CD8-positive, alpha-beta memory T cell (primary cell): ENCODE data around the gene ST6GAL1. TPM values are rescaled to one million over a fixed set of nuclear protein-coding genes. Genes with fewer than 3 reads are reported as not detected.
A peak's percentile ranks its signal among the peaks of the same experiment; 100 is the strongest.

Experiments
- CTCF ChIA-PET: fragments of 350-600 bp; sonication (Branson Sonifier 250); formaldehyde crosslinking; loops from one replicate; lab custom pipeline; 2021; ENCODE audit warnings: antibody characterized with exemption; lab: Charles Lee
- POLR2A ChIA-PET: fragments of 350-600 bp; sonication (Branson Sonifier 250); formaldehyde crosslinking; loops from one replicate; lab custom pipeline; 2021; ENCODE audit warnings: antibody characterized with exemption; lab: Charles Lee
- DNase-seq, 5 donors: peaks; one replicate each; pipeline versions ENCODE4 v3.0.0 to v3.0.0-alpha.2; 2020 to 2022; ENCODE audit warnings: mixed read lengths in 1 of 5
- H3K27ac ChIP-seq: one replicate; pipeline ENCODE4 v1.7.0; 2013; ENCODE audit warnings: low read depth, mild to moderate bottlenecking, low read length, moderate library complexity
- H3K27me3 ChIP-seq: 2 replicates; pipeline ENCODE4 v1.7.0; 2013; ENCODE audit warnings: low read length, mild to moderate bottlenecking; ENCODE audit not compliant: insufficient read depth, poor library complexity, severe bottlenecking
- H3K36me3 ChIP-seq: 2 replicates; pipeline ENCODE4 v1.7.0; 2013; ENCODE audit warnings: mild to moderate bottlenecking, low read length, moderate library complexity; ENCODE audit not compliant: insufficient read depth
- H3K4me1 ChIP-seq: 2 replicates; pipeline ENCODE4 v1.7.0; 2013; ENCODE audit warnings: mild to moderate bottlenecking, low read length, moderate library complexity; ENCODE audit not compliant: insufficient read depth
- H3K4me3 ChIP-seq: 2 replicates; pipeline ENCODE4 v1.7.0; 2013; ENCODE audit warnings: mild to moderate bottlenecking, low read length
- H3K9me3 ChIP-seq: 2 replicates; pipeline ENCODE4 v1.7.0; 2013; ENCODE audit warnings: mild to moderate bottlenecking, low read length
- H3K27ac Mint-ChIP-seq, 8 donors: one replicate each; pipeline ENCODE4 v1.8.0; 2020 to 2021; ENCODE audit warnings: mixed read lengths in 8 of 8, mild to moderate bottlenecking in 6 of 8, inconsistent platforms in 3 of 8, moderate library complexity in 3 of 8
- H3K27me3 Mint-ChIP-seq, 2 donors: one replicate each; pipeline ENCODE4 v1.8.0; 2020 to 2021; ENCODE audit warnings: mixed read lengths in 2 of 2, mild to moderate bottlenecking in 1 of 2, moderate library complexity in 1 of 2
- H3K36me3 Mint-ChIP-seq, 3 donors: one replicate each; pipeline ENCODE4 v1.8.0; 2020 to 2021; ENCODE audit warnings: mixed read lengths in 3 of 3, inconsistent platforms in 1 of 3, mild to moderate bottlenecking in 1 of 3
- H3K4me1 Mint-ChIP-seq, 3 donors: one replicate each; pipeline ENCODE4 v1.8.0; 2020 to 2021; ENCODE audit warnings: mixed read lengths in 3 of 3, inconsistent platforms in 1 of 3, mild to moderate bottlenecking in 1 of 3
- H3K4me3 Mint-ChIP-seq, 7 donors: one replicate each; pipeline ENCODE4 v1.8.0; 2020 to 2021; ENCODE audit warnings: mixed read lengths in 7 of 7, mild to moderate bottlenecking in 6 of 7, moderate library complexity in 4 of 7, inconsistent platforms in 2 of 7
- H3K9me3 Mint-ChIP-seq, 5 donors: one replicate each; pipeline ENCODE4 v1.8.0; 2020 to 2022; ENCODE audit warnings: mixed read lengths in 5 of 5, mild to moderate bottlenecking in 3 of 5, moderate library complexity in 2 of 5, inconsistent platforms in 1 of 5
- polyA plus RNA-seq: library from polyadenylated mRNA; unstranded; fragments of 300-500 nt; fragmentation: Illumina TruSeq; gene quantifications from one replicate; pipeline ENCODE4 v1.2.3, GENCODE V29; 2021
- total RNA-seq, 2 experiments: library from RNA; stranded (reverse); gene quantifications; one replicate each; pipeline ENCODE4 v1.2.3, GENCODE V29; 2021

ST6GAL1 gene
- total and polyA plus RNA-seq, 3 experiments from 2014 or later: 96.8 to 139 (median 108) TPM

- Histone ChIP-seq H3K4me1 (peaks cover 28% of the 10 kb centered on the region), H3K4me3 (no peak overlapping the region), H3K27ac (no peak overlapping the region), H3K36me3 (peaks cover 7% of the 10 kb centered on the region), H3K27me3 (no peaks in the 10 kb centered on the region), H3K9me3 (no peaks in the 10 kb centered on the region)
- ChIA-PET POLR2A (interaction anchor here (3.9 kb wide), 1 partner anchor 20 kb away, joined by 42 read pairs; no protein-coding TSS in a partner anchor), CTCF (interaction anchor here (4.6 to 11.0 kb wide), 2 partner anchors 20 to 80 kb away, joined by 35 to 116 read pairs; no protein-coding TSS in a partner anchor)
- peaks cover 32 to 35% (median 33%) of the 10 kb centered on the region in 3 donors for H3K4me1 Mint-ChIP-seq
- no peak for DNase-seq
- peak overlapping the region in 5 of 8 donors; percentile 17 to 87 (median 70) for H3K27ac Mint-ChIP-seq
- H3K4me3 Mint-ChIP-seq: peak overlapping the region in 6 of 7 donors; percentile 36 to 100 (median 76)
- peaks cover 4 to 35% (median 4%) of the 10 kb centered on the region in 3 donors for H3K36me3 Mint-ChIP-seq
- H3K27me3 Mint-ChIP-seq: peaks cover 0 to 4% of the 10 kb centered on the region in 2 donors
- H3K9me3 Mint-ChIP-seq: no peaks in the 10 kb centered on the region
Measured at GRCh38 chr3:186929186-186929585, 1.1 kb upstream of the ST6GAL1 start.

GRCh38 chr3:186929685-186930084 lies 641 bp upstream of the ST6GAL1 start:
- H3K27me3 ChIP-seq: no peaks in the 10 kb centered on the region
- H3K4me3 ChIP-seq: peak overlapping the region; percentile 96
- DNase-seq: no peak
- no peaks in the 10 kb centered on the region for H3K9me3 ChIP-seq
- peaks cover 34 to 38% (median 36%) of the 10 kb centered on the region in 3 donors for H3K4me1 Mint-ChIP-seq
- ChIA-PET CTCF (interaction anchor here (4.6 to 11.0 kb wide), 2 partner anchors 21 to 81 kb away, joined by 35 to 116 read pairs; no protein-coding TSS in a partner anchor), POLR2A (interaction anchor here (3.9 kb wide), 1 partner anchor 20 kb away, joined by 42 read pairs; no protein-coding TSS in a partner anchor)
- H3K4me3 Mint-ChIP-seq: peak overlapping the region; percentile 93 to 100 (median 99)
- peak overlapping the region in 7 of 8 donors; percentile 85 to 98 (median 92) for H3K27ac Mint-ChIP-seq
- H3K27ac ChIP-seq: peak overlapping the region; percentile 18
- peaks cover 9% of the 10 kb centered on the region for H3K36me3 ChIP-seq
- H3K9me3 Mint-ChIP-seq: no peaks in the 10 kb centered on the region
- peaks cover 28% of the 10 kb centered on the region for H3K4me1 ChIP-seq
- peaks cover 4 to 37% (median 5%) of the 10 kb centered on the region in 3 donors for H3K36me3 Mint-ChIP-seq
- H3K27me3 Mint-ChIP-seq: peaks cover 0 to 4% of the 10 kb centered on the region in 2 donors

GRCh38 chr3:186930641-186931531 lies 560 bp downstream of the ST6GAL1 start:
- peaks cover 0 to 4% of the 10 kb centered on the region in 2 donors for H3K27me3 Mint-ChIP-seq
- Histone ChIP-seq H3K4me1 (peaks cover 28% of the 10 kb centered on the region), H3K27ac (peak overlapping the region; percentile 85), H3K36me3 (peaks cover 13% of the 10 kb centered on the region), H3K9me3 (no peaks in the 10 kb centered on the region), H3K4me3 (peak overlapping the region; percentile 96), H3K27me3 (no peaks in the 10 kb centered on the region)
- ChIA-PET CTCF (interaction anchor here (0.7 to 11.0 kb wide), 34 partner anchors 8 to 987 kb away, joined by 3 to 116 read pairs (median 4); partner anchors contain the start of gene RPL39L), POLR2A (interaction anchor here (0.5 to 3.9 kb wide), 13 partner anchors 12 to 209 kb away, joined by 3 to 42 read pairs (median 4); partner anchors contain the start of genes EIF4A2 and RPL39L)
- peak; percentile 47 to 80 (median 76) for DNase-seq
- peaks cover 11 to 48% (median 14%) of the 10 kb centered on the region in 3 donors for H3K36me3 Mint-ChIP-seq
- peaks cover 42 to 47% (median 46%) of the 10 kb centered on the region in 3 donors for H3K4me1 Mint-ChIP-seq
- H3K27ac Mint-ChIP-seq: peak overlapping the region; percentile 87 to 99 (median 98)
- H3K9me3 Mint-ChIP-seq: peaks cover 0 to 7% (median 0%) of the 10 kb centered on the region in 5 donors
- peak overlapping the region; percentile 93 to 100 (median 99) for H3K4me3 Mint-ChIP-seq

GRCh38 chr3:186931532-186932280 lies 1.4 kb downstream of the ST6GAL1 start:
- H3K4me1 ChIP-seq: peaks cover 28% of the 10 kb centered on the region
- H3K27me3 Mint-ChIP-seq: peaks cover 0 to 2% of the 10 kb centered on the region in 2 donors
- no peaks in the 10 kb centered on the region for H3K9me3 ChIP-seq
- H3K27me3 ChIP-seq: no peaks in the 10 kb centered on the region
- peak overlapping the region; percentile 85 for H3K27ac ChIP-seq
- CTCF ChIA-PET: interaction anchor here (0.7 to 11.0 kb wide), 39 partner anchors 9 to 988 kb away, joined by 3 to 116 read pairs (median 4); partner anchors contain the start of gene RPL39L
- peak overlapping the region; percentile 96 for H3K4me3 ChIP-seq
- peaks cover 11 to 53% (median 14%) of the 10 kb centered on the region in 3 donors for H3K36me3 Mint-ChIP-seq
- peak overlapping the region; percentile 93 to 100 (median 99) for H3K4me3 Mint-ChIP-seq
- POLR2A ChIA-PET: interaction anchor here (0.6 to 3.9 kb wide), 16 partner anchors 11 to 208 kb away, joined by 3 to 42 read pairs (median 4); partner anchors contain the start of genes EIF4A2 and RPL39L
- H3K9me3 Mint-ChIP-seq: peaks cover 0 to 7% (median 0%) of the 10 kb centered on the region in 5 donors
- H3K36me3 ChIP-seq: peaks cover 13% of the 10 kb centered on the region
- peak overlapping the region; percentile 87 to 99 (median 98) for H3K27ac Mint-ChIP-seq
- peaks cover 46 to 53% (median 53%) of the 10 kb centered on the region in 3 donors for H3K4me1 Mint-ChIP-seq
- peak; percentile 56 to 86 (median 63) for DNase-seq

- ChIA-PET POLR2A (interaction anchor here (0.6 to 3.9 kb wide), 11 partner anchors 16 to 207 kb away, joined by 3 to 42 read pairs (median 4); partner anchors contain the start of genes EIF4A2 and RPL39L), CTCF (interaction anchor here (0.8 to 11.0 kb wide), 22 partner anchors 9 to 218 kb away, joined by 3 to 116 read pairs (median 4); partner anchors contain the start of gene RPL39L)
- Mint-ChIP-seq H3K9me3 (peaks cover 0 to 7% (median 0%) of the 10 kb centered on the region in 5 donors), H3K27ac (peak overlapping the region; percentile 87 to 99 (median 98)), H3K4me3 (peak overlapping the region; percentile 93 to 100 (median 99)), H3K27me3 (peaks cover 0 to 2% of the 10 kb centered on the region in 2 donors), H3K36me3 (peaks cover 11 to 60% (median 14%) of the 10 kb centered on the region in 3 donors), H3K4me1 (peaks cover 52 to 60% (median 60%) of the 10 kb centered on the region in 3 donors)
- peak overlapping the region; percentile 96 for H3K4me3 ChIP-seq
- no peaks in the 10 kb centered on the region for H3K9me3 ChIP-seq
- H3K27me3 ChIP-seq: no peaks in the 10 kb centered on the region
- no peak for DNase-seq
- H3K36me3 ChIP-seq: peaks cover 13% of the 10 kb centered on the region
- peaks cover 34% of the 10 kb centered on the region for H3K4me1 ChIP-seq
- H3K27ac ChIP-seq: peak overlapping the region; percentile 85
Measured at GRCh38 chr3:186932281-186933181, 2.2 kb downstream of the ST6GAL1 start.

GRCh38 chr3:186933816-186934215 lies 3.5 kb downstream of the ST6GAL1 start:
- no peaks in the 10 kb centered on the region for H3K27me3 ChIP-seq
- Mint-ChIP-seq H3K27me3 (peaks cover 0 to 2% of the 10 kb centered on the region in 2 donors), H3K27ac (peak overlapping the region in 4 of 8 donors; percentile 18 to 67 (median 31)), H3K9me3 (peaks cover 0 to 7% (median 0%) of the 10 kb centered on the region in 5 donors), H3K36me3 (peaks cover 14 to 70% (median 16%) of the 10 kb centered on the region in 3 donors), H3K4me3 (peak overlapping the region in 4 of 7 donors; percentile 12 to 93 (median 68)), H3K4me1 (peaks cover 63 to 71% (median 70%) of the 10 kb centered on the region in 3 donors)
- CTCF ChIA-PET: interaction anchor here (1.0 to 11.0 kb wide), 4 partner anchors 25 to 205 kb away, joined by 3 to 116 read pairs (median 19); partner anchors contain the start of gene RPL39L
- H3K4me1 ChIP-seq: peaks cover 42% of the 10 kb centered on the region
- POLR2A ChIA-PET: no interaction called here
- no peak for DNase-seq
- peaks cover 13% of the 10 kb centered on the region for H3K36me3 ChIP-seq
- no peaks in the 10 kb centered on the region for H3K9me3 ChIP-seq
- H3K27ac ChIP-seq: no peak overlapping the region
- no peak overlapping the region for H3K4me3 ChIP-seq
